Measurements from ENCODE around the gene FYB1. TPM values are rescaled to one million over a fixed set of nuclear protein-coding genes. Genes with fewer than 3 reads are reported as not detected.

Gene FYB1
- total RNA-seq, 1 experiment from 2014 or later: not detected

DNA sequence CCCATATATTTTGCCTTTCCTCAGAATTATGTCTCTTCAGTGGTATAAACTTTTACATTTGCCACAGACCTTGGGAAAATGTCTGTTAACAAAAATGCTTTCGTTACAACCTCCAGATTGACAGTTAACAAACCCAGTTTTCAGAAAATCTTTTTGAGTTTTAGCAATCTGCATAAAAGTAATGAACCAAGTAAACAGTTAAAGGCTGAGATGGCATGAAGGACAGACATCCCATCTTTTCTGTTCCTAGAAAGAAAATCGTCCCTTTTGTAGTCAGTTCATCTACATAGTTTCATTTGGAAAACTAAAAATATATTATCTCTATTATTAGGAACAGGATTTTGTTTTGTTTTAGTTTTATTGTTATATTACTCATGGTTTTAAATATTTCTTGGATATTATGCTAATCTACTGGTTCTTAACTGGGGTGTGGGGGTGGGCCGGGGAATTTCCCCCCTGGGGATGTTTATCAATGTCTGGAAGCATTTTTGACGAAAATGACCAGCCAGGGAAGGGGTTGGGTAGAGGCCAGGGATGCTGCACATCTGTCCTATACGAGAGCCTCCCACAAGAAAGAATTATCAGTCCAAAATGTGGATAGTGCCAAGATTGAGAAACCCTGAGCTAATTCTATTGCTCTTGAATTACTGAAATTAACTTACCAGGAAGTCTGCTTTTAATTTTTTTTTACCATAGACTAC lies 11.9 kb downstream of the FYB1 start:
- H4K5ac ChIP-seq (ENCODE audit: insufficient read length, low read depth, low read length): no peak overlapping the region
- DNase-seq: no peak
- no peak overlapping the region for H2BK120ac ChIP-seq (ENCODE audit: low read depth, low read length, poor library complexity, severe bottlenecking)
- H3K79me1 ChIP-seq (ENCODE audit: insufficient read depth, low read depth, low read length, poor library complexity, severe bottlenecking): no peaks in the 10 kb centered on the region
- no peak overlapping the region for H3K9ac ChIP-seq (ENCODE audit: extremely low read depth, insufficient read length, low read length)
- H3K56ac ChIP-seq (ENCODE audit: insufficient read length, low read depth, low read length): no peak overlapping the region
- H3K18ac ChIP-seq (ENCODE audit: insufficient read length, low read depth, low read length): no peak overlapping the region
- H3K23me2 ChIP-seq (ENCODE audit: insufficient read length, low read depth, low read length, poor library complexity, severe bottlenecking): no peaks in the 10 kb centered on the region
- no peak overlapping the region for H3T11ph ChIP-seq (ENCODE audit: low read length)
- no CpG with 5 or more reads among the region's 5 CpGs for WGBS (ENCODE audit: extremely low coverage, insufficient read length, low lambda C conversion rate)
- H2BK15ac ChIP-seq (ENCODE audit: low read depth, low read length): no peak overlapping the region
- no peak overlapping the region for H3K4me2 ChIP-seq (ENCODE audit: insufficient read depth, insufficient read length, low read length)
- H3K4ac ChIP-seq (ENCODE audit: low read depth, low read length): no peak overlapping the region
- no peak overlapping the region for H4K8ac ChIP-seq (replicated peaks; ENCODE audit: insufficient read length, low read depth, low read length)
- H3K23ac ChIP-seq (ENCODE audit: insufficient read length, low read depth, low read length): no peak overlapping the region
- no peaks in the 10 kb centered on the region for H3K36me3 Mint-ChIP-seq (ENCODE audit: insufficient read depth in 1 of 3, low read depth in 3 of 3)
- H3K27me3 Mint-ChIP-seq (ENCODE audit: low read depth): no peaks in the 10 kb centered on the region
- H3K9me3 Mint-ChIP-seq: no peaks in the 10 kb centered on the region; a peak in 1 of 5 replicates
- H3K4me3 Mint-ChIP-seq: no peak overlapping the region
- H3K27ac ChIP-seq (ENCODE audit: insufficient read length, low read depth, low read length): no peak overlapping the region
- H3K4me1 ChIP-seq (ENCODE audit: insufficient read depth, low read length): no peaks in the 10 kb centered on the region; the same call in 1 of the 2 replicates
- H3K14ac ChIP-seq (ENCODE audit: insufficient read depth, low read length): no peak overlapping the region
- H3K27me3 ChIP-seq (ENCODE audit: insufficient read depth, low read length): no peaks in the 10 kb centered on the region
- no peak overlapping the region for H2BK20ac ChIP-seq (ENCODE audit: low read depth, low read length, poor library complexity, severe bottlenecking)
- no peaks in the 10 kb centered on the region for H4K20me1 ChIP-seq (ENCODE audit: control insufficient read depth, insufficient read depth, insufficient read length)
- H2BK5ac ChIP-seq (ENCODE audit: insufficient read length, low read length): no peak overlapping the region
- no peak overlapping the region for H2BK12ac ChIP-seq (ENCODE audit: insufficient read length, low read depth, low read length)
- no peaks in the 10 kb centered on the region for H3K9me3 ChIP-seq (ENCODE audit: control insufficient read depth, low read depth, low read length)
- H2AFZ ChIP-seq (ENCODE audit: low read length): no peak overlapping the region
- H2AK5ac ChIP-seq (ENCODE audit: insufficient read length, low read length): no peak overlapping the region
- no peaks in the 10 kb centered on the region for H3K79me2 ChIP-seq (ENCODE audit: insufficient read depth, low read length)
- peaks cover 4 to 5% of the 10 kb centered on the region in 2 experiments; a peak in 3 of 4 replicates for H3K4me1 Mint-ChIP-seq
- H4K91ac ChIP-seq (ENCODE audit: insufficient read length, low read depth, low read length): no peak overlapping the region
- TF ChIP-seq, protein P1, sequence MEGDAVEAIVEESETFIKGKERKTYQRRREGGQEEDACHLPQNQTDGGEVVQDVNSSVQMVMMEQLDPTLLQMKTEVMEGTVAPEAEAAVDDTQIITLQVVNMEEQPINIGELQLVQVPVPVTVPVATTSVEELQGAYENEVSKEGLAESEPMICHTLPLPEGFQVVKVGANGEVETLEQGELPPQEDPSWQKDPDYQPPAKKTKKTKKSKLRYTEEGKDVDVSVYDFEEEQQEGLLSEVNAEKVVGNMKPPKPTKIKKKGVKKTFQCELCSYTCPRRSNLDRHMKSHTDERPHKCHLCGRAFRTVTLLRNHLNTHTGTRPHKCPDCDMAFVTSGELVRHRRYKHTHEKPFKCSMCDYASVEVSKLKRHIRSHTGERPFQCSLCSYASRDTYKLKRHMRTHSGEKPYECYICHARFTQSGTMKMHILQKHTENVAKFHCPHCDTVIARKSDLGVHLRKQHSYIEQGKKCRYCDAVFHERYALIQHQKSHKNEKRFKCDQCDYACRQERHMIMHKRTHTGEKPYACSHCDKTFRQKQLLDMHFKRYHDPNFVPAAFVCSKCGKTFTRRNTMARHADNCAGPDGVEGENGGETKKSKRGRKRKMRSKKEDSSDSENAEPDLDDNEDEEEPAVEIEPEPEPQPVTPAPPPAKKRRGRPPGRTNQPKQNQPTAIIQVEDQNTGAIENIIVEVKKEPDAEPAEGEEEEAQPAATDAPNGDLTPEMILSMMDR (conservative IDR thresholded peaks at IDR 0.05): no peak
- no peak overlapping the region for H3K27ac Mint-ChIP-seq

Measured in H9 (cell line).